ENCODE results near the gene UBE2L6.
"Not testable (repeated sequence)": the region's sequence is repeated elsewhere in the genome, so short reads cannot be mapped to it uniquely, and the experiment has no call there.

Gene UBE2L6

DNA sequence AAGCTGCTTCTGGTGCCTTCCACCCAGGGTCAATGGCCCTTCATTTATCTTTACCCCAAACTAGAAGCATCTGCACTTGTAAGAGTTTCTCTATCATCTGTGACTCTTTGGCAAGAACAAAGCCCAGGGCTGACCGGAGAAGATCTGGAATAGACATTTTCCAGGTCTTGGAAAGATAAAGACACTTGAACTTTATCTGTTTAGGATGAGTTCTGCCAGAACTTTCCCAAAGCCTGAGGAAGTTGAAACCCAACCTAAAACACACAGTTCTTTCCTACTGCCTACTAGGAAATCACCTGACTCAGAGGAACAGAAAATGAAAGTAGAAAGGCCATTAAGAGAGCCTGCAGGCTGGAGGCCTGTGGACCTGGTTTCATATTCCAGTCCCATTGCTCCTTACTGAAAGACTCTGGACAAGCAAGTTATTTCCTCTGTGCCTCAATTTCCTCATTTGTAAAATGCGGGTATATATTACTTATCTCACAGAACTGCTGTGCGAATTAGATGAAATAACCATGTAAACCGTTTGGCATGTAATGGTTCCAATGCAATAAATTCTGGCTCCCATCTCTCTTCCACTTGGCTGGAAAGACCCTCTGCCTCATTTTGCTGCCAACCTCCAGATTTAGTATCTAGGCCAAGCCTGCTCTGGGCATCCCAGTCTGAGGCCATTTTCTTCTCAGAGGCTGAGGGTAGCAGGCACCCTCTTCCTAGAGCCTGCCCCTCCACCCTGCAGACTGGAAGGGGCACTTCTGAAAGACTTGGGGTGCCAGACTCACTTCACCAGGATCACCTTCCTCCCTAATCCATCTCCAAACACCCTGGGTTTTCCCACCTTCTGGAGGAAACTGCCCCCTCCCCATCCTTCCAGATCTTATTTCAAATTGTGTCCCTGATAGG, 1.2 kb downstream of the UBE2L6 start:
- peak; percentile 22 for DNase-seq

DNA sequence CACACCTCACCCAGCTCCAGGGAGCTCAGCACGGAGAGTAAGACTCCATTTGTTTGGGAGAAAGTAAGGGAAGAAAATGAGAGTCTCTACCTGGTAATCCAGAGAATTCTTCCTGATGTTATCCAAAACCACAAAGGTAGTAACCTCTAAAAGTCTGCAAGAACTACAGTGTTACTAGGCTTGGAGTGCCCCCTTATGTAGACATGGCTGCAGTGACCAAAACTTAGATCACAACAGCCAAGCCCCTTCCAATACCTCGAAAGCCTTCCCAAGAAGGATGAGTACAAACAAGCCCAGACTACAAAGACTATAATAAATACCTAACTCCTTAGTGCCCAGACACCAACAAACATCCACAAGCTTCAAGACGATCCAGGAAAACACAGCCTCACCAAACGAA, 4.9 kb downstream of the UBE2L6 start:
- DNase-seq = no peak

DNA sequence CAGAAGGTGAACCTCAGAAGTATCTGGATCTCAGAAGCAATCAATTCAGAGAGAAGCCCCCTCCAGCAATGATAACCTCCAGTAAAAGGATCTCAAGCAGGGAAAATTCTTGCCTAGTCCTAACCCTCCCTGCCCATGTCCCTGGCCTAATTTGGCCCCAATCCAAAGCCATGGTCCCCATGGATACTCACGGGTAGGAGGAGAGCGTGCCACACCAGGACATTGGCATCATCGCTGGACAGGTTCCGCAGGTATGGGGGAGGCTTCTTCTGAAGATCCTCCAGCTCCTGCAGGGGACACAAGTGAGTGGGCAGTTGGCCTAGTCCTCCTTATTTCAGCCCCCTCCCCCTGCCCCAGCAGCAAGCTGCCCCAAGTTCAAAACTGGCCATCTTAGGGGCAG, 7.3 kb downstream of the UBE2L6 start:
- no peak for DNase-seq

DNA sequence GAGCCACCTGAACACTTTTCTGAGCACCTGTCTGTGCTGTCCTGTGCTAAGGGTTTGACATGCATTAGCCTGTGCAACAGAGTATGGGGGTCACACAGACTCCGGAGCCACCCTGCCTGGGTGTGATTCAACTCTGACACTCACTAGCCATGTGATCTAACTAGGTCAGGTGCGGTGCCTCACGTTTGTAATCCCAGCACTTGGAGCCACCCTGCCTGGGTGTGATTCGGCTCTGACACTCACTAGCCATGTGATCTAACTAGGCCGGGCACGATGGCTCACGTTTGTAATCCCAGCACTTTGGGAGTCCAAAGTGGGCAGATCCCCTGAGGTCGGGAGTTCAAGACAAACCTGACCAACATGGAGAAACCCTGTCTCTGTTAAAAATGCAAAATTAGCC, 11.4 kb downstream of the UBE2L6 start:
- no peak for DNase-seq

DNA sequence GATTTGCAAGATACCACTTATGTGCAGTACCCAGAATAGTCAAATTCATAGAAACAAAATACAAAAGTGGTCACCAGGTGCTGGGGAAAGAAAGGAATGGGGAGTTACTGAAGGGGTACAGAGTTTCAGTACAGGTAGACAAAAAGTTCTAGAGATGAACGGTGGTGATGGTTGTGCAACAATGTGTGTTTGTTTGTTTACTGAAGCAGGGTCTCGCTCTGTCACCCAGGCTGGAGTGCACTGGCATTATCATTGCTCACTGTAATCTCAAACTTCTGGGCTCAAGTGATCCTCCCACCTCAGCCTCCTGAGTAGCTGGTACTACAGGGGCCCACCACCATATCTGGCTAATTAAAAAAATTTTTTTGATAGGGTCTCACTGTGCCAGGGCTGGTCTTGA, 12.1 kb downstream of the UBE2L6 start:
- DNase-seq = no peak

DNA sequence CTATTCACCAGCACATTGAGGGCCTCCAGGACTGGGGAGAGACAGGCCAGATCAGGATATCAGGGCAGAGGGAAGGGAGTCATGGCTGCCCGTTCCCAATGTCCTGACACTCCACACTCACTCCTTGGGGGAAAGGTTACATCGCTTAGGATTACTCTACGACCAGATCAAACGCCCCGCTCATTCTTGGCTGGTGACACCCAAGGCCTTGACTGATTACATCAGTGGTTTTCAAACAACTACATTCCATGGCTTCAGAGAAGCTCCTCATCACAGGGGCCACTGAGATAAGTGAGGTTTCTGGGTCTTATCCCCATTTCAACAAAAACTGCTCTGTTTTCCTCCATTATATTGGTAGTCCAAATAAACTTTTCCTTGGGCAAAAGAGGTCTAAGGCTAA, 15.0 kb downstream of the UBE2L6 start:
- no peak for DNase-seq

DNA sequence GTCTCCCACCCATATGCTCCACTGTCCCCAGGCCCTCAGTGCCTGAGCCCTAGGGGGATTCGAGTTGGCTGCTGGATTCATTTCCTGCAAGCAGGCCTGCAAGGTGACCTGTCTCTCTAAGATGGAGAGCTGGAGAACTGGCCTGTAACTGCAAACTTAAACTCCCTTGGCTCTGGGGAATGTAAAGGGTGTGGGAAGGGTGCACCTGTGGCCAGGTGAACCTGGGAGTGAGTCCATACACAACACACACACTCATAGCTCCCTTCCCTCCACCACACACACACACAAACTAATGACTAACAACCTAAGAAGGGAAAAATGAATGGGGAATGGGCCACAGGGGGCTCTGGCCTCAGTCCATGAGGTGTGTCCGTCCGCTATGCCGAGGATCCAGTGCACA, 15.5 kb downstream of the UBE2L6 start:
- DNase-seq = no peak

DNA sequence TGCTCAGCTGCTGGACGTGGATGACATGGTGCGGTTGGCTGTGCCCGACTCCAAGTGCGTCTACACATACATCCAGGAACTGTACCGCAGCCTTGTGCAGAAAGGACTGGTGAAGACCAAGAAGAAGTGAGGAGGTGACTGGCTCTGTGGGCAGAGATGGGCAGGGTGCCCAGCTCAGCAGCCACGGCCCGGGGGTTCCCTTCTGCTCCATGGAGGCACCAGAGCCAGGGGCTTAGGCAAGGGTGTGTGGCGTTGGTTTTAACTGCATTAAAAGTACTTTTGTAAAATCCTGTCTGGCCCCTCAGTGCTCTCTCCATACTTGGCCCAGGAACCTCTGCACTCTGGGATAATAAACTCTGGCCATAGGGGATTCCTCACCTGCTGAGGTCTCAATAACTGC, 17.5 kb downstream of the UBE2L6 start:
- no peak for DNase-seq

DNA sequence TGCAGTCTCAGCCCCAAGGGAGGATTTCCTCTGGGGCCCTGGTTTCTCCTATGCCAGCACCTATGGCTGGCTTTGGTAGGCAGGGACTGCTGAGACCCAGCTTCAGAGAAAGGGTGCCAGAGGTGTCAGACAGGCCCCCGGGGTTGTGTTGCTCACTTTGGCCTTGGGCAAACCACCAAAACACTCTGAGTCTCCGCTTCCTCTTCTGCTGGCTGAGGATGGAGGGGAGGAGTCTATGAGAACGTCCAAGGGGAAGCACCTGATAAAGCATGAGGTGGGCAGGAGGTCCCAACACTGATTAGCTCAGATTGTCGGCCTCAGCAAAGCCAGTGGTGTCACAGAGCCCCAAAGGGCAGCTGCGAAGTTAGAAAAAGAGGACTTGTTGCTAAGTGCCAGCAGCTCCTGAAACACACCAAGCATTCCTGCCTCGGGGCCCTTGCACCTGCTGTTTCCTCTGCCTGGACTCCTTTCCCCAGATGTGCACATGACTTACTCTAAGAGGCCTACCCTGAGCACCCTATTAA, 19.6 kb downstream of the UBE2L6 start:
- no peak for DNase-seq

DNA sequence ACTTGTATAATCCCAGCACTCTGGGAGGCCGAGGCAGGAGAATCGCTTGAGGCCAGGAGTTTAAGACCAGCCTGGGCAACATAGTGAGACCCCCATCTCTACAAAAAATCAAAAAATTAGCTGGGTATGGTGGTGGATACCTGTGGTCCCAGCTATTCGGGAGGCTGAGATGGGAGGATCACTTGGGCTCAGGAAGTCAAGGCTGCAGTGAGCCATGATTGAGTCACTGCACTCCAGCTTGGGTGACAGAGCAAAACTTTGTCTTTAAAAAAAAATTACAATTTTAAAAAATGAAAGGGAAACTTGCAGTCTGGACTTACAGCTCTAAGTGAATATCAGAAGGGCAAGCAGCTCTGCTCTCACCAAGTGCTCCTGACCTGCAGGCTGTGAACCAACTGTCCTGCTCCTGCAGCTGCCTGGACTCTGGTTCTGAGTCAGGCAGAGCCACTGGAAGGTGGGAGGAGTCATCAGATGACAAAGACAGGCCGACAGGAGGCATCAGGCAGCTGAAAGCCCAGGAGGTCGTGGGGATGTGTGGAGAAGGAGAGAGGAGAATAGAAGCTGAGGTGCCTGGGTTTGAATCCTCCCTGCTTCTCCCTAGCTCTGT, 20.5 kb downstream of the UBE2L6 start:
- no peak for DNase-seq

DNA sequence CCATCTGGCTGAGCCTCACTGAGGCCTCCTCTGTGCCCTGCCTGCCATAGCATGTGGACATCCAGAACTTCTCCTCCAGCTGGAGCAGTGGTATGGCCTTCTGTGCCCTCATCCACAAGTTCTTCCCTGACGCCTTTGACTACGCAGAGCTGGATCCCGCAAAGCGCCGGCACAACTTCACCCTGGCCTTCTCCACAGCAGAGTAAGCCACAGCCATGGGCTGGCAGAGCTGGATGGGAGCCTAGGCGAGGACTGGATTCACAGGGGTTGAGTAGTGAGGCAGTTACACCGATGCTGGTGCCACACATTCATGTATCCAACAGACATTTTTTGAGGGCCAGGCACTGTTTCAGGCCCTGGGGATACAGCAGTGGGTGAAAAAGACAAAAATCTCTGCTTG, 21.0 kb downstream of the UBE2L6 start:
- DNase-seq = no peak

DNA sequence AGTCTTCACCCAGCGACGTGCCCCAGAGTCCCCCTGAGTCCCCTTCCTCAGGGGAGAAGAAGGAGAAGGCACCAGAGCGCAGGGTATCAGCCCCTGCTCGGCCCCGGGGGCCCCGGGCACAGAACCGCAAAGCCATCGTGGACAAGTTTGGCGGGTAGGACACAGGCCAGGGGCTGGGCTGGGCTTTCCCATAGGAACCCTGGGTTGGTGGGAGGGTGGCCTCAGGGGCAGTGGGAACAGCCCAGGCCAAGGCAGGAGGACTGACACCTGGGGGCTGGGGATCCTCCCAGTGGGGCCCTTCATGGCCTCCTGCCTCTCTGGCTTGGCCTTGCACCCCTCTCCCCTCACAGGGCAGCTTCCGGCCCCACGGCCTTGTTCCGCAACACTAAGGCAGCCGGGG, 21.6 kb downstream of the UBE2L6 start:
- DNase-seq = no peak

DNA sequence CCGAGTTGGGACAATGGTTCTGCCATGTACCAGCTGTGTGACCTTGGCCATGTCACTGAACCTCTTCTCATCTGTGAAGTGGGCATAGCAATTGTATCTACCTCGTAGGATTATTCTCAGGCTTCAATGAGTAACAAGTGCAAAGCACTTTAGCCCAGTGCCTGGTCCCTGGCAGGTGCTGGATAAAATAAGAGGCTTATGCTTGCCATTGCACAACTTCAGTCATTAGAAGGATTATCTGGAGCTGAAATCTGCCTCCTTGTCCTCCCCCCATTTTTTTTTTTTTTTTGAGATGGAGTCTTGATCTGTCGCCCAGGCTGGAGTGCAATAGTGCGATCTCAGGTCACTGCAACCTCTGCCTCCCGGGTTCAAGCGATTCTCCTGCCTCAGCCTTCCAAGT, 22.9 kb downstream of the UBE2L6 start:
- DNase-seq = no peak

DNA sequence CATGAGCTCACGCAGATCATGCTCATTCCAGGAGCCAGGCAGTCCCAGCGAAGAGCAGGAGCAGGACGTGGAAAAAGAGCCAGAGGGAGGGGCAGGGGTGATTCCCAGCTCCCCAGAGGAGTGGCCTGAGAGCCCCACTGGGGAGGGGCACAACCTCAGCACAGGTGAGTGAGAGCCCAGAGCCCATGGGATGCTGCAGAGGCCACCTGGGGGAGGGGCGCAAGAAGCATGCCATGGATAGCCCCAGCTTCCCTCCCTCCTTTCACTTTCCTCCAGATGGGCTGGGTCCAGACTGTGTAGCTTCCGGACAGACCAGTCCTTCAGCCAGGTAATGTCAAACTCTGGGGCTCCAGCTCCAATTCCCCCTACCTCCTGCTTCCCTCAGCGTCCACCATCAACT, 23.9 kb downstream of the UBE2L6 start:
- no peak for DNase-seq

DNA sequence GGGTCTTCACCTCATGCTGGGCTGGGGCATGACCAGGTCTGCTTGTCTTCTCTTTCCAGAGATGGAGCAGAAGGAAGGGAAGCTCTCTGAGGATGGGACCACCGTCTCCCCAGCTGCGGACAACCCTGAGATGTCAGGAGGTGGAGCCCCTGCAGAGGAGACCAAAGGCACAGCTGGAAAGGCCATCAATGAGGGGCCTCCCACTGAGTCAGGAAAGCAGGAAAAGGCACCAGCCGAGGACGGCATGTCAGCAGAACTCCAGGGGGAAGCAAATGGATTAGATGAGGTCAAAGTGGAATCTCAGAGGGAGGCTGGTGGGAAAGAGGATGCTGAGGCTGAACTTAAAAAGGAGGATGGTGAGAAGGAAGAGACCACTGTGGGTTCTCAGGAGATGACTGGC, 24.9 kb downstream of the UBE2L6 start:
- DNase-seq = no peak

DNA sequence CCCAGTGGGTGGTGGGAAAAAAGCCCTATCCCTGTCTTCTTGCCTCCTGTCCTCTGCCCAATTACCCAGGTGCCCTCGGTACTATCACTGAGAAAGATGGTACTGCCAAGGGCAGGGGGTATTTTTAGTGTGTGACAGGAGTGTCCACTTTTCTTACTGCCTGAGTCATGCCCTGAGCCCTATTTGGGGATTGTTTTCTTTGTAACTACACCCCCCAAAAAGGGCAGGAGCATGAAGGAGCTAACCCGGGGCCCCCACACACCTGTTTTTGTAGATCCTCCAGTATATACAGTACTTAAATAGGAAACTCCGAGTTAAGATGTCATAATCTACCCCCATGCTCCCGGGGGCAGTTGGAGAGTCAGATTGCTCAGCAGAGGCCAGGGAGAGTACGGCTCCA, 26.3 kb downstream of the UBE2L6 start:
- DNase-seq = no peak

DNA sequence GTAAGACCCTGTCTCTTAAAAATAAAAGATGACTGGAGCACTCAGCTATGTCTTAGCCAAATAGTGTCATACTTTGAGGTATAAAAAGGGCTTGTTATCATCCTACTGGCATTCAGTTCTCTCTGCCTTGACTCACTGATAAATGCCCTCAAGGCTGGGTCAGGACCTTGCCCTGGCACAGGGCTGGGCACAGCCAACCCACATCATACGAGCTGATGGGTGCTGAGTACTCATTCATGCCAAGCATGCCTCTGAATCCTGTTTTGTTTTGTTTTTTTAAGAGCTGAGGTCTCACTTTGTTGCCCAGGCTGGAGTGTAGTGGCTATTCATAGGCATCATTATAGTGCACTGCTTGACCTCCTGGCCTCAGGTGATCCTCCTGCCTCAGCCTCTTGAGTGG, 28.1 kb downstream of the UBE2L6 start:
- no peak for DNase-seq

DNA sequence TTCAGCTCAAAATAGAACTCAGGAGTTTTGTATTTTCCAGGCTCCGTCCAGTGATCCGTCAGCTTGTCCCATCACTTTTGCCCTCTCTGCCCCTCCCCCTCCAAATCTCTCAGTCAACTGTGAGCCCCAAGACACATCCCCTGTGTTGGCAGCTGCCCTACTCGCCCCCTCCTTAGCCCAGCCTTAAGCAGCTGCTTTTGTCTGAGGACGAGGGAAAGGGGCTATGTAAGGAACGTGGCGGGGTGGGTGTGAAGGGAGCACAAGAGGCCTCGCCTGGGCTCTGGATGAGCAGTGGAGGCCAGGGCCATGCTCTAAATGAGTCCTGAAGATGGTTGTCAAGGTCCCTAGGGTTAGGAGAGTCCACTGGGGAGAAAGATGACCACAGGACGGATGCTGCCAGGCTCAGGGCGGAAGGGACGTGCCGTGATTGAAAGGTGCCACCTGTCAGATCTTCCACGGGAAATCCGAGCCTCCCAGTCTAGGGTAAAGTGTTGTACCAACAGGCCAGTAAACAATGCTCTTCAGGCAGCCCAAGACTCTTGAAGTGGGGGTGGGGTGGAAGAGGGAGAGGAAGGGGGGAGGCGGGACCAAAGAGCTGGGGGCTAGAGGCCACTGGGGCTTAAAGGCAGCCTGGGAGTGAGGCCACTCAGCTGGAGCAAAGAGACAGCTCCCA, 30.4 kb downstream of the UBE2L6 start, which contains the start of gene SMTNL1:
TSS of gene SMTNL1 (plus strand) at position 649 of the 673 bp plus-strand sequence. CDS start 5,048 bp downstream, outside the sequence.
- DNase-seq = no peak

DNA sequence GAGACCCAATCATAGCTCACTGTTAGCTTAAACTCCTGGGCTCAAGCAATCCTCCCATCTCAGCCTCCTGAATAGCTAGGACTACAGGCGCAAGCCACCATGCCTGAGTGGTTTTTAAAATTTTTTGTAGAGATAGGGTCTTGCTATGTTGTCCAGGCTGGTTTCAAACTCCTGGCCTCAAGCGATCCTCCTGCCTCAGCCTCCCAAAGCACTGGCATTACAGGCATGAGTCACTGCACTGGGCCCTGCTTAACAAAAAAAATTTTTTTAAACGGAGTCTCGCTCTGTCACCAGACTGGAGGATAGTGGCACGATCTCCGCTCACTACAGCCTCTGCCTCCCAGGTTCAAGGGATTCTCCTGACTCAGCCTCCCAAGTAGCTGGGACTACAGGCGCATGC, 33.0 kb downstream of the UBE2L6 start:
- not testable (repeated sequence) for DNase-seq

DNA sequence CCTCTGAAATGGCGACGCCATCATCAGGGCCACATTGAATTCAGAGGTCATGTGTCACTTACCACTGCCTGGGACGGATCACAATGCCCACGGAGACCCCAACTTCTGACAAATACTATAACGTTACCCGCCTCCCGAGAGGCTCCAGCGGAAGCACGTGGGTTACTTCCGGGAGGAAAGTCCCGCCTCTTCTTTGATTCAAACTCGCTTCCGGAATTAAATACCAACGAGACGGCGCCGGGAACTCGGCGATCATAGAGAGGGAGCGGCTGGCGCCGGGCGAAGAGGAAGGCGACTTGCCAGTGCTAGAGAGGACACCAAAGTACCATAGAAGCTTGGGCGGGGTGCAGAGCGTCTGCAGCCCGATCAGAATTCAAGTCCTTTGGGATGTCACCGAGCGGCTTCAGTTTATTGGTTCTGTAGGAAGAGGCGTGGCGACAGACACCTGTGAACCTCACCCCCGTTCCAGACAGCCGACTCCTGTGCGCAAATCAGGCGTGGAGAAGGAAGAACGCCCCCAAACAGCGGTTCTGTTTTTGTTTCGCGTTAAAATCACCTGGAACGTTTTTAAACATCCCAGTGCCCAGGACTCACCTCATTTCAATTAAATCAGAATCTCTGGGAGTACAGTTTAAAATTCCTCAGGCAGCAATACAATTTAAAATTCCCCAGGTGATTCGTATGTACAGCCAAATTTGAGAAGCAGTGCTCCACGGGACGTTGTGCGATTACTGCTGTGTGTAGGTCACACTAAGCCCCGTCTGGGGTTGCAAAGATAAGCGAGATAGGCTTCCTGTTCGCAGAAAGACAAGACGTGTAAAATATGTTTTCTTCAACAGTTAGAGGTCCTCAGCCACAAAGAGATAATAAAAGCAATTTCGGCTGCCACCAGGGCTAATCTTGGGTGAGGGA, 36.6 kb downstream of the UBE2L6 start, which contains the start of gene TIMM10:
TSS of gene TIMM10 (minus strand) at position 159 of the 912 bp plus-strand sequence. CDS start 565 bp downstream, outside the sequence.
- DNase-seq = peak; percentile 96

DNA sequence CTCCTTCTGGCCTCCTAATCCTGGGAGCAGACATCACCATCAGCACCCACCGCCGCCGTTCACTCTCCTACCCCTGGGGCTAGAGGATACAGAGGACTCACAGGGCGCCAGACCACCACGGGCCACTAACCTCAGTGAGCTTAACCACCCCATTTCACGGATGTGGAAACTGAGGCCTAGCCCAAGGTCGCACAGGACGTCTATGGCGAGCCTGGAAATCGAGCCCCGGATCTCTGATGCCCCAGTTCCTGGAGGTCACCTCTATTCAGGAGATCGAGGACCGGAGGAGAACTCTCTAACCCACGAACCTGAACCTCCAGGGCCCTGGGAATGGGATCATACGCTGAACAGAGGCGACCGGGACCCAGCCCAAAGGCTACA, 37.3 kb downstream of the UBE2L6 start:
- DNase-seq = no peak

DNA sequence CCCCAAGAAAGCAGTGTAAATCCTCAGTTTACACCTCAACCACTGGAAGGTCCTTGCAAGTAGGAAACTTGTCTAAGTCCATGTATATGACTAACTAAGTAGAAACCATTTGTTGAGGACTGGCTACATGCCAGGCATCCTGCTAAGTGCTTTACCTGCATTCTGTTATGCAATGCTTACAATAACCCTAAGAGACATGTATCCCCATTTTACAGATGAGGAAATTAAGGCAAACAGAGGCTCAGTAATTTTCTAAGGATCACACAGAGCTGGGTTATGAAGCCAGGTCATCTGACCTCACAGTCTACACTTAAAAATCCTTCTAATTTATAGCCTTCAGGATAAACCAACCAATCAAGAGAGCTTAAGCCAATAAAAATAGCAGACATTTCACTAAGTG, 38.5 kb downstream of the UBE2L6 start:
- no peak for DNase-seq
